ENCODE results near the gene SH2D3C. TPM values are rescaled to one million over a fixed set of nuclear protein-coding genes. Genes with fewer than 3 reads are reported as not detected.
A peak's percentile ranks its signal among the peaks of the same experiment; 100 is the strongest.

The SH2D3C gene
- total and polyA plus RNA-seq, 4 donors: 9.4 to 29.4 (median 17.7) TPM

DNA sequence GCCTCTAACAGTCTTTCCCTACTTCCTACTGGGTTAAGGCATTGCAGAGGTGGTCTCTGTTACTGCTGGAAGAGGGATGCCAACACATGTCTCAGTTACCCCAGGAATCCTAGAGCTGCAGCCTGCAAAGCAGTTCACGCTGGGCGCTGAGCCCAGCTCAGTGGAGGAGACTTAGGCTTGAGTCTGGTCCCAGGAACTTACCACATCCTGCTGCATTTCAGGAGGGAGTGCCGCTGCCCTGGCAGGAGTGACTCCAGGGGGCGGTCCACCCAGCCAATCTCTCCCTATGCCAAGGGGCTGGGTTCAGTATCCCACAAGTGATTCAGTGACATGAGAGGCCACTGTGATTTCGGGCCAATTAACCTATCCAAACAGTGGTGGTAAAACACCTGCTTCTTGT, 55.0 kb downstream of the SH2D3C start:
- peak in 1 of 6 donors; percentile 34 for DNase-seq (ENCODE audit: low read depth in 4 of 6, low spot score in 6 of 6)
- 80% methylated on average over 4 of the region's 5 CpGs for WGBS (ENCODE audit: insufficient coverage)
- Histone ChIP-seq H3K4me1 (ENCODE audit: control insufficient read depth, insufficient read depth, low read length) (peaks cover 14% of the 10 kb centered on the region), H3K27ac (ENCODE audit: low read depth, low read length) (no peak overlapping the region), H3K27me3 (ENCODE audit: control insufficient read depth, insufficient read depth, low read length) (no peaks in the 10 kb centered on the region), H3K9me3 (ENCODE audit: control insufficient read depth, insufficient read depth, low read length) (no peaks in the 10 kb centered on the region), H3K36me3 (ENCODE audit: control insufficient read depth, insufficient read depth, low read length) (peaks cover 2% of the 10 kb centered on the region), H3K4me3 (ENCODE audit: low read depth, low read length) (no peak overlapping the region)

DNA sequence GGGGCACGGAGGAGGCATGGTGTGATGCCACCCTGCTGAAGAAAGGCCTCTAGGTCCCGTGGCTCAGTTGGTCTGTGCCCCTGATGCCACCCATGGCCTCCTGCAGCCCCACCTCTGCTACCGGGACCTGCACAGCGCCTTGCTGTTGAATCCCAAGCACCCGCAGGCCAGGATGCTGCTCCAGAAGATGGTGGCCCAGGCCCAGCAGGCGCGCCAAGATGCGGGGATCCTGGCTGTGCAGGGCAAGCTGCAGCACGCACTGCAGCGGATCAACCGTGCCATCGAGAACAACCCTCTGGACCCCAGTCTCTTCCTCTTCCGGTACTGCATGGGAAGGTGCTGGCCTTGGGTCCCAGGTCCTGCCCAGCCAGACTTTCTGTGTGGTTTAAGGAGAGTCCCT, 55.5 kb downstream of the SH2D3C start:
- H3K36me3 ChIP-seq (ENCODE audit: control insufficient read depth, insufficient read depth, low read length): peaks cover 2% of the 10 kb centered on the region
- H3K4me1 ChIP-seq (ENCODE audit: control insufficient read depth, insufficient read depth, low read length): peaks cover 14% of the 10 kb centered on the region
- H3K9me3 ChIP-seq (ENCODE audit: control insufficient read depth, insufficient read depth, low read length): no peaks in the 10 kb centered on the region
- no peak overlapping the region for H3K27ac ChIP-seq (ENCODE audit: low read depth, low read length)
- no peaks in the 10 kb centered on the region for H3K27me3 ChIP-seq (ENCODE audit: control insufficient read depth, insufficient read depth, low read length)
- H3K4me3 ChIP-seq (ENCODE audit: low read depth, low read length): no peak overlapping the region
- WGBS (ENCODE audit: insufficient coverage): 96% methylated on average over 12 of the region's 13 CpGs
- DNase-seq (ENCODE audit: low read depth in 4 of 6, low spot score in 6 of 6): no peak

DNA sequence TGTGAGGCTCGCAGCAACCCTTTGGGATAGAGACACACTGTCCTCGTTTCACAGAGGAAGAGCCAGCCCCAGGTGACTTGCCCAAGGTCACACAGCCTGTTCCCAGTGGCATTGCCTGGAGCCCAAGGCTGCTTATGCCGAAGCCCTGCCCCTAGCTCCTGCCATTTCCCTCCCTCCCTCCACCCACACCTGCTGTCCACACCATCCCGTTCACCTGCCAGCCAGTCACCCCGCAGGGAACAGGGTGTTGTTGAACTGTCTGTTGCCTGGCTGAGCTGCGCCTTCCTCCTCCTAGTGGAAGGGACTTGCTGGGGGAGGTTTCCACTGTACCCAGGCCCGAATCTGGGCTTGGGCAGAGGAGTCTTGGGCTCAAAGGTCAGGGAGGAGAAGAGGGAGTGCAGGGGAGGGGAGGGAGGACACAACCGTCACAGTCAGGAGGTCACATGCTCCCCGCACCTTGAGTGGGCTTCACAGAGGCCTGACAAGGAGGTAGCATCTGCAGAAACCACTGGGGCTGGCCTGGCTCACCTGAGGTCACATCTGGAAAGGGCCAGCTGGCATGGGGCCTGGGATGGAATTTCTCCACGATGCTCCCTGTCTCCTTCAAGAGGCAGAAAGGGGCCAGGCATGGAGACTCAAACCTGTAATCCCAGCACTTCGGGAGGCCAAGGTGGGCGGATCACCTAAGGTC, 56.3 kb downstream of the SH2D3C start:
- Histone ChIP-seq H3K4me1 (ENCODE audit: control insufficient read depth, insufficient read depth, low read length) (peaks cover 19% of the 10 kb centered on the region), H3K27ac (ENCODE audit: low read depth, low read length) (no peak overlapping the region), H3K4me3 (ENCODE audit: low read depth, low read length) (no peak overlapping the region), H3K27me3 (ENCODE audit: control insufficient read depth, insufficient read depth, low read length) (no peaks in the 10 kb centered on the region), H3K9me3 (ENCODE audit: control insufficient read depth, insufficient read depth, low read length) (no peaks in the 10 kb centered on the region), H3K36me3 (ENCODE audit: control insufficient read depth, insufficient read depth, low read length) (no peaks in the 10 kb centered on the region)
- no peak for DNase-seq (ENCODE audit: low read depth in 4 of 6, low spot score in 6 of 6)
- WGBS (ENCODE audit: insufficient coverage): 68% methylated on average over 10 of the region's 12 CpGs

DNA sequence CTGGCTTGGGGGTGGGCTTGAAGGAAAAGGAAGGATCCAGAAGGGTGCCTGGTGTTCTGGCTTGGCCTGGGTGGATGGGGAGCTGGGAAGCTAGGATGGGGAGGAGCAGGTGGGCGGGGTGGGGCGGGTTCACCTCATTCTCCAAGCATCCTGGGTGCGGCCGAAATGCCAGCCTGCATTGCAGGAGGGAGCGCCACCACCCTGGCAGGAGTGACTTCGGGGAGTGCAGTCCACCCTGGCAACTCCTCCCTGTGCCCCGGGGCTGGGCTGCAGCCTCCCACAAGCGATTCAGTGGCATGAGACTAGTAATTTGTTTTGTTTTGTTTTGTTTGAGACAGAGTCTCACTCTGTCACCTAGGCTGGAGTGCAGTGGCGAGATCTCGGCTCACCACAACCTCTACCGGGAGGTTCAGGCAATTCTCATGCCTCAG, 57.1 kb downstream of the SH2D3C start:
- Histone ChIP-seq H3K9me3 (ENCODE audit: control insufficient read depth, insufficient read depth, low read length) (no peaks in the 10 kb centered on the region), H3K36me3 (ENCODE audit: control insufficient read depth, insufficient read depth, low read length) (no peaks in the 10 kb centered on the region), H3K4me1 (ENCODE audit: control insufficient read depth, insufficient read depth, low read length) (peaks cover 27% of the 10 kb centered on the region), H3K27me3 (ENCODE audit: control insufficient read depth, insufficient read depth, low read length) (no peaks in the 10 kb centered on the region), H3K27ac (ENCODE audit: low read depth, low read length) (no peak overlapping the region), H3K4me3 (ENCODE audit: low read depth, low read length) (no peak overlapping the region)
- 70% methylated on average over 3 of the region's 11 CpGs for WGBS (ENCODE audit: insufficient coverage)
- DNase-seq (ENCODE audit: low read depth in 4 of 6, low spot score in 6 of 6): no peak

DNA sequence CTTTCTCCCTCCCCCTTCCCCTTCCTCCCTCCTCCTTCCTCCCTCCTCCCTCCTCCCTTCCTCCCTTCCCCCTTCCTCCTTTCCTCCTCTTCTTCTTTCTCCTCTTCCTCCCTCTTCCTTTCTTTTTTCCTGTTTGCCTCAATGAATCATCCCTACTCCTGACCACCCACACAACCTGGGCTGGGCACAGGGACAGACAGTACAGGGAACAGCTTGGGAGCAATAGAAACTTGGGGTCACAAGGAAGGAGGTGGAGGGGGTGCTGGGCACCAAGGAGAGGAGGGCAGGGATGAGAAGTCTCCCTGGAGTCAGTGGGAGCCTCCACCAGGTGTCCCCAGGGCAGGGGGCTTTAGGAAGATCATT, 57.6 kb downstream of the SH2D3C start:
- H3K4me1 ChIP-seq (ENCODE audit: control insufficient read depth, insufficient read depth, low read length): peaks cover 32% of the 10 kb centered on the region
- DNase-seq (ENCODE audit: low read depth in 4 of 6, low spot score in 6 of 6): no peak
- no peaks in the 10 kb centered on the region for H3K9me3 ChIP-seq (ENCODE audit: control insufficient read depth, insufficient read depth, low read length)
- H3K27ac ChIP-seq (ENCODE audit: low read depth, low read length): no peak overlapping the region
- H3K4me3 ChIP-seq (ENCODE audit: low read depth, low read length): no peak overlapping the region
- no peaks in the 10 kb centered on the region for H3K36me3 ChIP-seq (ENCODE audit: control insufficient read depth, insufficient read depth, low read length)
- no peaks in the 10 kb centered on the region for H3K27me3 ChIP-seq (ENCODE audit: control insufficient read depth, insufficient read depth, low read length)

DNA sequence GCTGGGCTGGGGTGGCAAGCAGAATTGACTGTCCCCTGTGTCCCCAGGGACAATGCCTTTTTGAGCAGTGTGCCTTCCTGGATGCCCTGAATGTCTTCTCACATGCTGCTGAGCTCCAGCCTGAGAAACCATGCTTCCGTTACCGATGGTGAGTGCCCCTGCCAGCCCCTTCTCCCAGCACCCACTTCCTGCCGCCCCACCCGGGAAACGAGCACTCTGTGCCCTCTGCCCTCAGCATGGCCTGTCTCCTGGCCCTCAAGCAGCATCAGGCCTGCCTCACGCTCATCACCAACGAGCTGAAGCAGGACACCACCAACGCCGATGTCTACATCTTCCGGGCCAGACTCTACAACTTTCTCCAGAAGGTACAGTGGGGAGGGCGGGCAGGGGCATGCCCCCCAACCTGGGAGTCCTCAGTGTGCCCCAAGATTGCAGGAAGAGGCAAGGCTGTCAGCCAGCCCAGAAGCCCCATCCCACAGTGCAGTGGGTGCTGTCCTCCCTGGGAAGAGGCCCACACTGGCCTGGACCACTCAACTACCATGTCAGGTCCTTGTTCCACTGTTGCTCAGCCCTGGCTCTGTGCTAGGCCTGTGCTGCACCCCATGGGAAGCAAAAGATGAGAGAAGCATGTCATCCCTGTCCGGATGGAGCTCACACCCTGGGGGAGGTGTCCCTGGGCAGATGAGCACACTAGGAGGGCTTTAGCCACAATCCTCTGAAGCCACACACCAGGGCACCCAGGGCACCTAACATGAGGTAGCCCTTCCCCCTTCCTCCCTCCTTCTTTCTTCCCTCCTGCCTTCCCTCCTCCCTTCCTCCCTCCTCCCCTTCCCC, 58.2 kb downstream of the SH2D3C start:
- Histone ChIP-seq H3K4me3 (ENCODE audit: low read depth, low read length) (no peak overlapping the region), H3K27me3 (ENCODE audit: control insufficient read depth, insufficient read depth, low read length) (no peaks in the 10 kb centered on the region), H3K36me3 (ENCODE audit: control insufficient read depth, insufficient read depth, low read length) (no peaks in the 10 kb centered on the region), H3K27ac (ENCODE audit: low read depth, low read length) (no peak overlapping the region), H3K9me3 (ENCODE audit: control insufficient read depth, insufficient read depth, low read length) (no peaks in the 10 kb centered on the region), H3K4me1 (ENCODE audit: control insufficient read depth, insufficient read depth, low read length) (peaks cover 36% of the 10 kb centered on the region)
- 74% methylated on average over 12 of the region's 12 CpGs for WGBS (ENCODE audit: insufficient coverage)
- DNase-seq (ENCODE audit: low read depth in 4 of 6, low spot score in 6 of 6): no peak

DNA sequence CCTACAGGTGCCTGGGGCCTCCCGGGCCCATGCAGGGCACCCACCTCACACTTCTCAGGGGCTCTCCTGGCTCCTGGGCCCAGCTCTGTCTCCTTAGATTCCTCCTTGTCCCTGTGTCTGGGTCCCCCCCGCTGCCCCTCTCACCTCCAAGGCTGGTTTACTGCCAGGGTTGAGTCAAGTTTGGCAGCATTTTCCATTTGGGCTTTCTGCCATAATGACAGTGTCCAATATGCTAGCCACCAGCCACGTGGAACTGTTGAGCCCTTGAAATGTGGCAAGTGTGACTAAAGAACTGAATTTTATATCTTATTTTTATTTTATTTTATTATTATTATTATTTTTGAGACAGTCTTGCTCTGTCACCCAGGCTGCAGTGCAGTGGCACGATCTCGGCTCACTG, 60.7 kb downstream of the SH2D3C start:
- no peaks in the 10 kb centered on the region for H3K27me3 ChIP-seq (ENCODE audit: control insufficient read depth, insufficient read depth, low read length)
- H3K4me1 ChIP-seq (ENCODE audit: control insufficient read depth, insufficient read depth, low read length): peaks cover 32% of the 10 kb centered on the region
- DNase-seq (ENCODE audit: low read depth in 4 of 6, low spot score in 6 of 6): peak in 1 of 6 donors; percentile 47
- no peak overlapping the region for H3K4me3 ChIP-seq (ENCODE audit: low read depth, low read length)
- H3K9me3 ChIP-seq (ENCODE audit: control insufficient read depth, insufficient read depth, low read length): no peaks in the 10 kb centered on the region
- 81% methylated on average over 4 of the region's 5 CpGs for WGBS (ENCODE audit: insufficient coverage)
- H3K36me3 ChIP-seq (ENCODE audit: control insufficient read depth, insufficient read depth, low read length): peaks cover 13% of the 10 kb centered on the region
- H3K27ac ChIP-seq (ENCODE audit: low read depth, low read length): no peak overlapping the region

DNA sequence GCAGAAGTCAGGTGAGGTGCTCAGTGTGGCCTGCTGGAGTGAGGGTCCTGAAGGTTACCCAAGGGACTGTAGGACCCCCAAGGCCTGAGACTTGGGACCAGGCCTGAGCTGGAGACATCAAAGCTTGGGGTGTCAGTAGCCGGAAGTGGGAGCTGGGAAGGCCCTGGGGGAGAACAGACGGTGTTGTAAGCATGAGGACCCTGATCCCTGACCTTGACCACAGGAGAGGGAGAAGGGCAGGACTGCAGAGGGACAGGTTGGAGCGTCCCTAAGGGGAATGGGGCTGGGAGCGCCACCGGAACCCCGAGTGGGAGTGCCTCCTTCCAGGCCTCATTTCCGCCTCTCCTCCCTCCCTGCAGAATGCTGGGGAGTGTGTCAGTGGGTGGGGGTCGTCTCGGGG, 62.1 kb downstream of the SH2D3C start:
- no peak for DNase-seq (ENCODE audit: low read depth in 4 of 6, low spot score in 6 of 6)
- peaks cover 26% of the 10 kb centered on the region for H3K36me3 ChIP-seq (ENCODE audit: control insufficient read depth, insufficient read depth, low read length)
- peaks cover 43% of the 10 kb centered on the region for H3K4me1 ChIP-seq (ENCODE audit: control insufficient read depth, insufficient read depth, low read length)
- H3K27ac ChIP-seq (ENCODE audit: low read depth, low read length): peak overlapping the region; percentile 89
- 84% methylated on average over 8 of the region's 9 CpGs for WGBS (ENCODE audit: insufficient coverage)
- peak overlapping the region; percentile 92 for H3K4me3 ChIP-seq (ENCODE audit: low read depth, low read length)
- H3K9me3 ChIP-seq (ENCODE audit: control insufficient read depth, insufficient read depth, low read length): no peaks in the 10 kb centered on the region
- no peaks in the 10 kb centered on the region for H3K27me3 ChIP-seq (ENCODE audit: control insufficient read depth, insufficient read depth, low read length)

DNA sequence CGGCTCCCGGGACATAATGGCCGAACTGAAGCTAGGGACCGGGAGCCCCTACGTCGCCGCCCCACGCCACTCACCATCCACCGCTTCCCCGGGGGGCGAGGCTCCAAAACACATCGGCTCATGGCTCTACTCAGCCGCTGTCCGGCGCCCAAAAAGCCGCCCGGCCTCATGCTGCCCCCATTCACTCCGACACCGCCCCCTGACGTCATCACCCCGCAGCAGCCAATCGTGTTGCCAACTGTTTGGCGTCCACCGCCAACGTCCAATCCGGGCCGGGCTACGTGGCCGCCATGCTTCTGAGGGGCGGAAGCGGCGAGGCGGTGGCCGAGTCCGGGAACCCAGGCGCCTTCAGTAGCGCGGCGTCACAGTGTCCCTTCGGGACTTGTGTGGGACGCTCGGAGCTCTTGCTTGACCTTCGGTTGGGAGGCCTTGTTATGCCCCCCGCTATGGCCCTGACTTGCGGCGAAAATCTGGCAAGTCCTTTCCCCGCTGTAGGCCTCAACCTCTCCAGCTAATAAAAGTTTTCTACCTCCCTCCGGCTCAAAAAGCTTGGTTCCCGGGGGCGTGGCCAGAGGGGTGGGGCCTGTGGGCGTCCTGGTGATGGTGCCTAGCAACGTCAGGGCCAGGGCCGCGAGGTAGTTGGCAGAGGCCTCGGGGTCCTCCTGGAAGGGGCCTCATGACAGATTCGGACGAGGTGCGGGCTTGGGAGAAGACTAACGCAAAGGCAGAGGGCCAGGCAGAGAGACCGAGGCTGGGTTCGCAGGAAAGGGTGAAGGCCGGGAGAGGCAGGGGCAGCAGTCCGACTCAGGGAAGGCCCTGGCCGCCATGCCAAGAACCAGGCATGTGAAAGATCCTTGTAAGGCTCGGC, 62.8 kb downstream of the SH2D3C start, which contains the start of the genes PTRH1 and TTC16:
Gene PTRH1 (minus strand): TSS at position 194 of the 868 bp plus-strand sequence. CDS start 24 bp downstream, at position 170.
Gene TTC16 (plus strand): TSS at position 610 of the 868 bp plus-strand sequence. CDS start 67 bp downstream, at position 677.
- Histone ChIP-seq H3K36me3 (ENCODE audit: control insufficient read depth, insufficient read depth, low read length) (peaks cover 30% of the 10 kb centered on the region), H3K9me3 (ENCODE audit: control insufficient read depth, insufficient read depth, low read length) (no peaks in the 10 kb centered on the region), H3K27me3 (ENCODE audit: control insufficient read depth, insufficient read depth, low read length) (no peaks in the 10 kb centered on the region), H3K4me3 (ENCODE audit: low read depth, low read length) (peak within 1 kb of the TSS; percentile 92), H3K4me1 (ENCODE audit: control insufficient read depth, insufficient read depth, low read length) (peaks cover 46% of the 10 kb centered on the region), H3K27ac (ENCODE audit: low read depth, low read length) (peak within 1 kb of the TSS; percentile 89)
- DNase-seq (ENCODE audit: low read depth in 4 of 6, low spot score in 6 of 6): peak; percentile 85 to 99 (median 92)
- WGBS (ENCODE audit: insufficient coverage): 3% methylated on average over 65 of the region's 65 CpGs

Measured in spinal cord (tissue), 10 donors.